DMS 273 treated with DMSO at 0.1 percent for 48 hours (cell line): ENCODE measurements around the gene PACRG.

Source experiments
- DNase-seq: peaks from one replicate; lab custom pipeline; 2025; lab: John Stamatoyannopoulos, UW

Gene PACRG

GRCh38 chr6:162864911-162865310 is 137.1 kb downstream of the PACRG start:
- no peak for DNase-seq

GRCh38 chr6:162866656-162867055 is 138.9 kb downstream of the PACRG start:
- DNase-seq, result no peak

GRCh38 chr6:162868397-162868796 is 140.6 kb downstream of the PACRG start:
- DNase-seq, result no peak

GRCh38 chr6:162871966-162872365 is 144.2 kb downstream of the PACRG start:
- no peak for DNase-seq

- DNase-seq, result no peak
These were observed 145.8 kb downstream of the PACRG start for GRCh38 chr6:162873537-162873936.

GRCh38 chr6:162875070-162875469 is 147.3 kb downstream of the PACRG start:
- no peak for DNase-seq

GRCh38 chr6:162882801-162883481 is 155.2 kb downstream of the PACRG start:
- no peak for DNase-seq

DNA sequence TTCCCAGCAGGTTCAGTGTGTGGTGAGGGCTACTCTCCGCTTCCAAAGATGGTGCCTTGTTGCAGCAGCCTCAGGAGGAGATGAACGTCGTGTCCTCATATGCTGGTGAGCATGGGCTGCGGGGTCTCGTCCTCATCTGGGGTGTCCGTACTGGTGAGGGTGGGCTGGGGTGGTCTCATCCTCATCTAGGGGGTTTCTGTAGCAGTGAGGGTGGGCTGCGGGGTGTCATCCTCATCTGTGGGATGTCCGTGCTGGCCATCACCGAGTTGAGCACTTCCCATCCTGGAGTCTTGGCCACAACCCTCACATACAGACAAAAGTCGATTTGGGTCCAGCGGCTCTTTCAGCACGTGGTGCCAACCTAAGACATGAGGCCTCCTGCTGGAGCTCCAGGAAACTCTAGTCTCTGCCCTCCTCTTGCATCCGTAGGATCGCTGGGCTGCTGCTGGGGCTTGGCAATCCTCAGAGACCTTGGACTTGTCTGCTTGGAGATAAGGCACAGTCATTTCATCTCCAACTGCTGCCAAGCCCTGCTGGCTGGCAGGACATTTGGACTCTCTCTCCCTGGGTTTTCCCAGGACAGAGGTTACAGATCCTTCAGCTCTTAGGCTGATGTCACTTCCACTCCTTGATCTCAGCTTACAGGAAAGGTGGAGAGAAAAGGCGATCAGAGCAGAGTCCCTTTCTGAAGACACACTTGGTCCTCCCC is 160.4 kb downstream of the PACRG start:
- DNase-seq, result no peak

GRCh38 chr6:162889303-162889702 is 161.5 kb downstream of the PACRG start:
- DNase-seq, result no peak

DNA sequence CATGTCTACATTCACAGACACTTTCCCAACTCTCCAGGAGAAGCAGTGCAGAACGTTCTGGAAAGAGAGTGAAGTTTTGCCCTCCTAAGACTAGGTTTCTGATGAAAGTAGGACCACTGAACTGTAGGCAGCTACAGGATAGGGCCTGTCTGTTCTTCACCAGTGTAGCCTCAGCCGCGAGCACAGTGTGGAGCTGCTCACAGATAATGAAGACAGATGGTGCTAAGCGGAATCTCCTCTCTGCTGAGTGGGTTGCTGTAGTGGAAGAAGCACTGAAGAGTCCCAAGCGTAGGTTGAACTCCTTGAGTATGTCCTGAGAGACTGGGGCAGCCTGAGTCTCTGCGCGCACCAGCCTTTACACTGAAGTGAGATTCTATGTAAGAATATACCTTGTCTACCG is 170.2 kb downstream of the PACRG start:
- no peak for DNase-seq

DNA sequence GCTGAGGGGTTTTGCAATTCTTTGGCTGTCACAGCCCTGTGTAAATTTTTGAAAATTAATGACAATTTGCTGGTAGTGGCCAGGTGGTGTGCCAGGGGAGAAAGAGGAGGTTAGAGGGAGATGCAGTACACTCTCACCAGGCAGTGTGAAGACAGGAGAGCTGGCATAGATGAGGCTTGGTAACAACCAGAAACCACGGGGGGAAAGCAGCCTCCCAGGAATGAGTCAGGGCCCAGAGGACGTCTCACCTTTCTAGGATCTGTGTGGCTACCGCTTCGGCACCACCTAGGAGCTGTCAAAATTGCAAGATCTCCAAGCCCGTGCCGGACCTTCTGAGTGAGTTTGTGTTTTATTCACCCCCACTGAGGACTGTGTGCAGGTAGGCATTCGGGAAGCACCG is 171.4 kb downstream of the PACRG start:
- no peak for DNase-seq

DNA sequence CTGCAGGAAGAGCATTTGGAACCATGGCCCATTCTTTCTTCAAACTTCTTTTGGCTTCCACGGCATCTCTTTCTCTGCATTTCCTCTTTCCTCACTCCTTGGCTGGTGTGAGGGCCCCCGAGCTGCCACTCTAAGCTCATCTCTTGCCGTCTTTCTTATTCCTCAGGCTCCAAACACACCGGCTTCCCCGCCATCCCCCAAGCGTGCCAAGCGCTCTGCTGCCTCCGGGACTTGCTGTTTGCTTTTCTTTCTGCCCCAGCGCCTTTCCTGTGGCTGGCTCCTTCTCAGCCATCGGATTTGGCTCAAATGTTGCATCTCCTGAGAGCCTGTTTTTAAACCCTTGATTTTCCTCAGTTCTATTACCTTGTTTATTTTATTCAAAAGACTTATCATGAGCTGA is 172.7 kb downstream of the PACRG start:
- DNase-seq, result no peak

DNA sequence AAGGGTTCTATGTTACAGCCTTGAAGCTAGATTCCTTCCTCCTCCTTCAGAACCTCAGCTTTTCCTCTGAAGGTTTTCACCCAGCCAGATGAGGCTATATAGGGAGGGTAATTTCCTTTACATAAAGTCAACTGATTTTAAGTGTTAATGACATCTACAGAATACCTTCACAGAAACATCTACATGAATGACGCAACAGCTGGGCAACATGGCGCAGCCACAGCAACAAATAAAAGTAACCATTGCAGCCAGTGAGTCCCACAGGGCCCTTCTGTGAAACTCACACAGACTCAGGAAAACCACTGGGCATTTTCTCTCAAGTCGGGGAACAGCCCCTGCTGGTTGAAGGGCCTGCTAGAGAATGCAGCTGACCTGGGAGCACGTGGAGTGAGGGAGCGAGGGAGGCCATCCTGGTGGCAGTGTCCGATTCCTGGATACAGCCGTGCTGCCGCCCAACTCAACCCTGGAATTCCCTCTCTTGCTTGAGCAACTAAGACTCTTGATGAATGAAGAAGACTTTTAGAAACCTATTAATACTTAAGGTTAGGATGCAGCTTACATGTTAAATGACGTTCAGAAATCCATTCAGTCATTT is 176.4 kb downstream of the PACRG start:
- DNase-seq, result no peak

DNA sequence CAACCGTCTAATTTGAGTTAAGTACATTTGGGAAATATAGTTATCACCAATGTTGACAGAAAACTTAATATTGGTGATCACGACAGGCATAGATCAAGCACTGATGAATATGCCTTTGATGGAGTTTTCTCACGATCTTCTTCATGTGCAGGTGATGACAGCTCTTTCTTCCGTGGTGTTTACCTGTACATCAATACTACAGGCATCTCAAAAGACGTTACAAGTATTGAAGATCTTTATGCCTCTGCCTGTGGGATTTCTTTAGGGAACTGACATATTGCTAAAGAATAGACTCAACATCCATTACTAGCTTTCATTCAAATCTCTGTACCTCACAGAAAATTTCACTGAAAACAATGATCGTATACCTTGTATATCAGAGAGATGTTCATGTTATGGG is 178.7 kb downstream of the PACRG start:
- no peak for DNase-seq

- DNase-seq, result no peak
These were observed 180.2 kb downstream of the PACRG start for GRCh38 chr6:162907876-162908481.

- no peak for DNase-seq
These were observed 185.4 kb downstream of the PACRG start for GRCh38 chr6:162913206-162913605.

DNA sequence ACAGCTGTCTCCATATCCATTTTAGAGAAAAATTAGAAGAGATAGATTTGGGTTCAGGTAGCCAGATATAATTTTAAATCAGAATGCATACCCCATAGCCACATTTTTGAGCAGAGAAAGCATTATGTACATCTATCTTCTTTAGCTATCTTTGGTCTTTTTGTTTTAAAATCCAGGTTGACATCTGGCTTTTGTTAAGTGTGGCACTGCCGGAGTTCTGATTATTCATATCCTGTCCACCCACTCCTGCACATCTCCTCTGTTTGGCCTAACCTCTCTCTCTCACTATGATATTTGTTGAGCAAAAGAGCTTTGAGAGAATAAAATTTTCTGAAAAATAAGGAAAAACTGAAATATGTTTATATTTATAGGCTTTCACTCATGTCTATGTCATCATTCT is 189.7 kb downstream of the PACRG start:
- no peak for DNase-seq

DNA sequence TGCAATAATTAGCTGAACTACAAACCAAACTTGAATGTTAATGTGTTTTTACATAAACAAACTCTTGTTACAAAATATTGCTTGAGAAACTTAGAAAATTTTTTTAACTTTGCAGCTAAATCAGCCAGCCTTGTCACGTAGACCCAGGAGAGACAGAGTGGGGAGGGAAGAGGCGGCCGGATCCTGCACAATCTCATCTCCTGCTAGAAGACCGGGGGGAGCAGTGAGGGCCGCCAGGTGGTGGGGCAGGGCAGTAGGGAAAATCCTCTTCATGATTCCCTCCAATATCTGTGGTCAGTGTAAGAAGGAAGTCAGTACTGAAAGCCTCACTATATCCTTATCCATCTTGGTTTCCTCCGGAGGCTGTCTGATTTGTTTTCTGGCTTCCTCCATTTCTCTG is 193.3 kb downstream of the PACRG start:
- no peak for DNase-seq

- no peak for DNase-seq
These were observed 193.8 kb downstream of the PACRG start for GRCh38 chr6:162921510-162922040.

GRCh38 chr6:162922563-162923166 is 194.9 kb downstream of the PACRG start:
- DNase-seq, result no peak

DNA sequence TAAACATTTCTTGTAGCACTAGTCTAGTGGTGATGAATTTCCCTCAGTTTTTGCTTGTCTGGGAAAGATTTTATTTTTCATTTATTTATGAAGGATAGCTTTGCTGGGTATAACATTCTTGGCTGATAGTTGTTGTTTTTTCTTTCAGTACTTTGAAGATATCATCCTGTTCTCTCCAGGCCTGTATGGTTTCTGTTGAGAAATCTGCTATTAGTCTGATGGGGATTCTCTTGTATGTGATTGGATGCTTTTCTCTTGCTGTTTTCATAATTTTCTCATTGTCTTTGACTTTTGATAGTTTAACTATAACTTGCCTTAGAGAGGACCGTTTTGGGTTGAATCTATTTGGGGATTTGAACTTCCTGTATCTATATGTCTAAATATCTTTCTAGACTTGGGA is 207.1 kb downstream of the PACRG start:
- DNase-seq, result no peak

- DNase-seq, result no peak
These were observed 212.7 kb downstream of the PACRG start for GRCh38 chr6:162940426-162940825.
